Renal pelvis (tissue), 4 donors: ENCODE data around the gene ZNF526. TPM values are rescaled to one million over a fixed set of nuclear protein-coding genes. Genes with fewer than 3 reads are reported as not detected.
A peak's percentile ranks its signal among the peaks of the same experiment; 100 is the strongest.

Experiments
- DNase-seq: peaks from one replicate; pipeline ENCODE4 v3.0.0-alpha.2; 2013
- polyA plus RNA-seq, 3 donors: library from polyadenylated mRNA; unstranded; fragments of 120-200 nt; gene quantifications; one replicate each; pipeline ENCODE4 v1.2.1, GENCODE V29; 2013; ENCODE audit not compliant: insufficient read length in 3 of 3

Gene ZNF526
- polyA plus RNA-seq, 3 donors = 9.2 to 10.2 (median 9.3) TPM

- DNase-seq = peak; percentile 95
Observed at GRCh38 chr19:42217520-42218437, 2.3 kb upstream of the ZNF526 start, which contains the start of gene DEDD2. DEDD2 (minus strand) TSS chr19:42217677; CDS start chr19:42217007, 670 bp downstream.

GRCh38 chr19:42220751-42221097 is 612 bp downstream of the ZNF526 start:
- no peak for DNase-seq

- DNase-seq = no peak
Observed at GRCh38 chr19:42224940-42225717, 5.0 kb downstream of the ZNF526 start.

- no peak for DNase-seq
Observed at GRCh38 chr19:42225718-42226292, 5.7 kb downstream of the ZNF526 start.

DNA sequence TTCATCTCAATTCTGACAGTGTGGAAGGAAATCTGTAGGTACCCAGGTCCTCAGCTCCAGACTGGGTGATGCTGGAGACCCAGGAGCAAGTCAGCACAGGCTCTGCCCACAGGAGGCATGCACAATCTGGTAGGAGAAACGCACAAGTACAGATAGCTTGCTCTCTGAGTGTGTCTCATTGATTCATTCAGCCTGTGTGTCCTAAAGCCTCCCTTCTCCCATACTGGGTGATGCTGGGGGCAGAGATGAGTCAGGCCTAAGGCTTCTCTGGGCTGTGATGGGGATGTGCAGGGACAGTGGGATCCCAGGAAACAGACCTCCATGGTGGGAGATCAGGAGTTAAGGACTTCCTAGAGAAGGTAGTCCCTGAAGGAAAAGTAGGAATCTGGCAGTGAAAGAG is 6.8 kb downstream of the ZNF526 start:
- no peak for DNase-seq

DNA sequence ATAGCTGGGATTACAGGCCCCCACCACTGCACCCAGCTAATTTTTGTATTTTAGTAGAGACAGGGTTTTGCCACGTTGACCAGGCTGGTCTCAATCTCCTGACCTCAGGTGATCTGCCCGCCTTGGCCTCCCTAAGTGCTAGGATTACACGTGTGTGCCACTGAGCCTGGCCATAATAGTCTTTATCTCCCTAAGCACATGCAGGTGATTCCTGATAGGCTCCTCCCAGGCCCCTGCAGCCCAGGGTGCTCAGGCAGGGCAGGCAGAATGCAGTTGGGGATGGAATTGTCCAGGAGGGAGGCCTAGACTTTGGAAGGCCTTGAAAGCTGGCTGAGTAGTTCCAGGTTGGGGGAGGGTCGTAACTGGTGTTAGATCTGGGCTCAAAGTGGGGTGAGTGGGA is 8.5 kb downstream of the ZNF526 start:
- no peak for DNase-seq

GRCh38 chr19:42229301-42229854 is 9.3 kb downstream of the ZNF526 start:
- no peak for DNase-seq

DNA sequence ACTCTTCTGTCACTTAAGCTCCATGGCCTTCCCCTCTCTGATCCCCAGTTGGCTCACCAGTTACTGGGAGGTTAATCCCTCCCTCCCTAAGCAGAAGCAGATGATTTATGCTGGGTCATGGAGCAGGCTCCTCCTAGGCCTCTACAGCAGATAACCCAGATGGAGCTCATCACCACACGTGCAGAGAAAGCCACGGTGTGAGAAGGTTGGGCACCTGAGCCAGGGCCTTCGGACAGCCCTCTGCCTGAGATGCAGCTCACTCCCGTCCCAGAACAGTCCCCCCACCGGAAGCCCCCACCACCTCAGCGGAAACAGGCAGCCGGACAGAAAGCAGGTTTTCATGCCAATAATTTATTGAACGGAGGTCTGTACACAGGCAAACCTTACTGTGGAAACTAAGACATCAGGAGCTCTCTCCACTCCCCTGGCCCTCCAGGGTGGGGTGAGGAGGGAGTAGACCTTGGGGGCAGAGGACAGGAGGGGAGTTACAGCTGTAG is 9.8 kb downstream of the ZNF526 start:
- no peak for DNase-seq

DNA sequence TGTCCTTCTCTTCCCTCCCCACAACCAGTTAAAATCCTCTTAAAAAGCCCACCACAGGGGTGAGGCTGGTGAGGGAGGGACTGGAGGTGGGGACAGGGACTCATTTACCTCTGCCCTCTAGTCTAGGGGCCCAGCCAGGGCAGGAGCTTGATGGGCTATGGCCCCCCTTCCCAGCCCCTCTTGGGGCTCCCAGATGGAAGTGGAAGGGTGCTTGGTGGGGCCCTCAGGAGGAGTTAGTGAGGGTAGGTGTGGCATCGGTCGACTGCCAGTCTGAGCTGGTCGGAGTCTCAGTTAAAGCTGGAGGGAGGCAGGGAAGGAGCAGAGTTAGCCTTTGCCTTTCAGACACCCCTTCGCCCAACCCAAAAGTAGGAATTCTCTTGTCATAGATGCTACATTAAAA is 10.5 kb downstream of the ZNF526 start:
- no peak for DNase-seq

DNA sequence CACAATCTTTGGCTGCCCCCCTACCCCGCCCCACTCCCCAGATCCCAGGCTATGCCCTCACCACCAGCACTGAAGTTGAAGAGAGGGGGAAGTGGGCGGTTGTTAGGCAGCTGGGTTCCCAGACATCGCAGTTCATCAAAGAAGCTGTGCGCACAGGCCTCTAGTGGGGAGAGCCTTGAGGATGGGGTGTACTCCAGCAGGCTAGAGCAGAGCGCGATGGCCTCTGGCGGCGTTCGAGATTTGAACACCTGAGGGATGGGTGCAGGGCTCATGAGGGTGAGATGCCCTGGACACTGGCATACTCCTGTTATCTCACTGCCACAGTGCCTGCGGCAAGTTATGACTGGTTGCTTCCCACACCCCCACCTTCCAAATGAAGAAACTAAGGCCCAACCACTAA is 12.3 kb downstream of the ZNF526 start:
- no peak for DNase-seq

DNA sequence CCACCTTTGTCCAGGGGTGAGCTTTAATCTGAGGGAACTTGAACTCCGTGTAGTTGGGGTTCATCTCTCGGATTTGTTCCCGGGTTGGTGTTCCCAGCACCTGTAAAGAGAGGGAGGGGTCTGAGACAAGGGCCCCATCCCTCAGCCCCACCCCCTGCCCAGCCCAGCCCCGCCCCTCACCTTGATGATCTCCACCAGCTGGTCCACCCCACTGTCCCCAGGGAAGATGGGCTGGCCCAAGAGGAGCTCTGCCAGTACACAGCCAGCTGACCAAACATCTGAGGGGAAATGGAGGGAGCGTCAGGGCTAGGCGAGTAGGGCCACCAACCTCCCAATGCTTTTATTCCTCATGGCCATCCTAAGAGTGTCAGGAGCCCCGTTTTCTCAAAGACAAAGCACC is 13.0 kb downstream of the ZNF526 start:
- DNase-seq = no peak

DNA sequence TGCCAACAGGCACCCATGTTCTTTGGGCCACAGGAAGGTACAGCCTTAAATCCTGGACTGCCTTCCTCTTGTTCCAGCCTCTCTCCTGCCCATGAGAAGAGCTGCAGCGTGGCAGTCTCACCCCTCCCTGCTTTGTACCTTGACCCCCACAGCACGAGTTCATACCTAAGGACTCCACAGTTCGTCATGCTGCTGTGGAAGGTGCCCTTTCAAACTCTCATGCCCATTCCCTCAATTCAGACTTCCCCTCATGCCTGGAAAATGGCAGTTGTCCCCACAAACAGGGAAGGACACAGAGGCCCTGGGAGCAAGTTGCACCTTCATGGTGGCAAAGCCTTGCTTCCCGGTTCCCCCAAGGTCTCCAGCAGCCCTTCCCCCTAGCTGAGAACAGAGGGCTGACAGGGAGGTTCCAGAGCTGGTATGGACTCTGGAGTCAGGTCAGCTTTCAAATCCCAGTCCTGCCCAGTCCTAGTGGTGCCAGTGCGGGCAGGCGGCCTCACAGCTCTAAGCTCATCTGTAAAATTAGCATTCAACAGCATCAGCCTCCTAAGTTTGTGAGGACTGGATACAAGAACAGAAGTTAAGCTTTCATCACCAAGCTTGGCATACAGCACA is 13.7 kb downstream of the ZNF526 start:
- DNase-seq = no peak

DNA sequence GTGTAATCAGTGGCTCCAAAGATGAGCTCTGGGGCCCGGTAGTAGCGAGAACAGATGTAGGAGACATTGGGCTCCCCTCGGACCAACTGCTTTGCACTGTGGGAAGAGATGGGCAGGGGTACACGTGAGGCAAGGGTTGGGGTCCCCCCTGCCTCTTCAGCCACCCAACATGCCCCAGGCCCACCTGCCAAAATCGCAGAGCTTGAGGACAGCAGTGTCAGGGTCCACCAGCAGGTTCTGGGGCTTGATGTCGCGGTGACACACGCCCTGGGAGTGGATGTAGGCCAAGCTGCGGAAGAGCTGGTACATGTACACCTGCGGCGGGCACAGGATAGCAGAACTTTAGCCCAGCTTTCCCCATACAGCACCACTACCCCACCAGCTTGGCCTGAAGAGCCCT is 14.3 kb downstream of the ZNF526 start:
- no peak for DNase-seq

DNA sequence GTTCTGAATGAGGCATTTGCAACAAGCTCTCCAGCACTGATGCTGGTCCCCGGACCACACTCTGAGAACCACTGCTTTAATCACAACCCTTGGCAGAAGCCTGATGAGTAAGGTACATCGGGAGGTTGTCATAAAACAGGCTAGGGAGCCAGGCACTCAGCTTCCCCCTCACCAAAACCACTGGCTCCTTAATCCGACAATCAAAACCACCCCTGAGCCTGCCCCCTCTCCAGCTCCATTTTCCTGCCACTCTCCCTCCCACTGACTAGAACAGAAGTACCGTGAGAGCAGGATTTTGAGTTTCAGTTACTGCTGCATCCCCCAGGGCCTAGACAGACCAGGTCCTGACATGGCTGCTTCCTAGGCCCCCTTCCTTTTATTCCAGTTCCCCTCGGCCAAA is 15.1 kb downstream of the ZNF526 start:
- no peak for DNase-seq

DNA sequence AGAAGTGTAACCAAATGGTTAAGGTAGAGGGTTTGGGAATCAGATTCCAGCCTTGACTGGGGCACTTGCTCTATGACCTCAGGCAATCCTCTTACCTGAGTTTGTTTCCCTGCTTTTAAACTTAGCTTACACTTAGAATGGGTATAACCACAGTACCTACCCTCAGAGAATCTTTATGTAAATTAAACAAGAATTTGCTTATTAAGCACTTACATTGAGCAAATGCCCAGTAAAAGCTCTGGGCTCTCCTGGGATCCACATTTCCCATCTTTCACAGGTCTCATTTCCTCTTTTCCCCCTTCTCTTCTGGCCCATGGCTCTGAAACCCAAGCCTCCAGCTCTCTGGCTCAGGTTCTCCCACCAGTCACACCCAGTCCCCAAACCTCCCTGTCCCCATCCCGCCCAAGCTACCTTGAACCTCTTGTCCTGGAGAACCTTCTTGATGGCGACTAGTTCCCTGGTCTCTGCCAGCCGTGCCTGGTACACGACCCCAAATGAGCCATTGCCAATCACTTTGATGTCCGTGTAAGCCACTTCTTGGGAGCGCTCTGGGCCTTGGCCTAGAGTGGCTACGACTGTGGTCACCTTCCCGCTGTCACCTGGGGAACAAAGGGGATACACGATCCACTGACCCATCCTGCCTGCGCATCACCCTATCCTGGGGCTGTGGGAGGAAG is 19.6 kb downstream of the ZNF526 start:
- no peak for DNase-seq

GRCh38 chr19:42241279-42241678 is 21.2 kb downstream of the ZNF526 start:
- no peak for DNase-seq

GRCh38 chr19:42242069-42242511 is 22.0 kb downstream of the ZNF526 start:
- DNase-seq = no peak

GRCh38 chr19:42242512-42243409 is 22.6 kb downstream of the ZNF526 start, which contains the start of gene GSK3A:
GSK3A (minus strand) TSS chr19:42242602; CDS start chr19:42242465, 137 bp downstream.
- DNase-seq = peak; percentile 99

DNA sequence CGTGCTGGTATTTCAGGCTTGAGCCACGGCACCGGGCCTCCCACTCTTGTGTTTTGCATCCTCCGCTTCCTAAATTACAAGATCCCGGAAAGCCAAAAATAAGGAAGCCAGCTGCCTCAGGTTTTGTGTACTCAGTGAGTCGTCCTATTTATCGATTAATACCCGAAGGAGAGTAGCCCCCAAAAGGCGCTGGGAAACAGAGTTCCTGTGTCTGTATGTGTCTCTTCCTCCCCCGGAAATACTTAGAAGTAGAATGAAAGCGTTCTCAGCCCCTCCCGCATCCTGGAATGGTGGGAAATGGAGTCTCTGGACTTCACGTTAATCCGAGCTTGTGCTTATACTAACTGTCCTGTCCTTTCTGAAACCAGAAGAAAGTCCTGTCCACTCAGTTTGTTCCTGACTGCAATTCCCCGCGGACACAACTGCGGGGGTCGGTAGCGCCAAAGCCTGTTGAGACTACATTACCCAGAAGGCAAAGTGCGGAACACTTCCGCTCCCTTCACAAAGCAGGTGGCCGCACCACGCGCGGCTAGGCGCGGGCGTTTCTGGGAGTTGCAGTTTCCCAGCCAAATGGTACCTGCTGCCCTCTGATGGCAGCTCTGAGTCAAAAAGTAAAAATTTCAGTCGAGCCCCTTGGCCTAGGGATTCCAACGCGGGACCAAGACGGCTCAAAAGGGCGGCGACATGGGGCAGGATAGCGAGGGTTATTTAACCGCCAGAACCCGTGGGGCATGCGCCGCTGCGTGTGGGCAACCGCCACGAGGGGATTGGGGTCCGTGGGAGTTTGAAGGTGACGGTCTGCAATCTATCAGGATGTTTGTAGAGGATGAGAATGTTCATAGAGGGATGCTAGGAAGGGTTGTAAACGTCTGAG is 24.5 kb downstream of the ZNF526 start:
- peak; percentile 95 for DNase-seq
